Upper lobe of left lung (tissue), 4 donors: ENCODE results near the gene CEP152.
"Not testable (repeated sequence)": the region's sequence is repeated elsewhere in the genome, so short reads cannot be mapped to it uniquely, and the experiment has no call there.

Experiments used
- EP300 ChIP-seq, 4 donors: sonication (generic); formaldehyde crosslinking; IDR thresholded peaks; one replicate each; pipeline ENCODE4 v1.5.1; 2017; ENCODE audit warnings: antibody characterized with exemption in 4 of 4, control low read depth in 2 of 4
- POLR2AphosphoS5 ChIP-seq, 2 donors: sonication (generic); formaldehyde crosslinking; IDR thresholded peaks; one replicate each; pipeline ENCODE4 v1.5.1; 2017; ENCODE audit warnings: antibody characterized with exemption in 2 of 2

GRCh38 chr15:48790466-48791115 lies 20.3 kb downstream of the CEP152 start:
- TF ChIP-seq POLR2AphosphoS5, EP300 (IDR thresholded peaks at IDR 0.05): not testable (repeated sequence)
